Keratinocyte (primary cell): ENCODE measurements around the gene GTF2IRD1. TPM values are rescaled to one million over a fixed set of nuclear protein-coding genes. Genes with fewer than 3 reads are reported as not detected.

Experiments used
- DNase-seq: peaks from one replicate; pipeline ENCODE4 v3.0.0-alpha.2; 2011; ENCODE audit warnings: low read depth, missing footprints, low spot score
- FAIRE-seq: peaks from 2 replicates; lab custom pipeline; 2011; peaks lifted over from hg19 to GRCh38; lab: Jason Lieb, UNC
- H2AFZ ChIP-seq: 2 replicates; pipeline ENCODE4 v1.6.0; 2012; ENCODE audit warnings: low read length, control low read depth, inconsistent platforms; ENCODE audit not compliant: control insufficient read depth
- H3K27ac ChIP-seq: 2 replicates; pipeline ENCODE4 v1.5.1; 2011; ENCODE audit warnings: low read length; ENCODE audit not compliant: control insufficient read depth, insufficient read depth
- H3K27me3 ChIP-seq: 3 replicates; pipeline ENCODE4 v1.6.0; 2011; ENCODE audit warnings: low read length; ENCODE audit not compliant: control insufficient read depth, insufficient read depth; ENCODE audit errors: extremely low read depth
- H3K36me3 ChIP-seq, 2 experiments: 2 replicates in 1 of 2; 3 replicates in 1 of 2; pipeline ENCODE4 v1.5.1; 2011; ENCODE audit warnings: low read length in 2 of 2, mild to moderate bottlenecking in 1 of 2; ENCODE audit not compliant: control insufficient read depth in 2 of 2, insufficient read depth in 2 of 2; ENCODE audit errors: extremely low read depth in 1 of 2
- H3K4me1 ChIP-seq: 3 replicates; pipeline ENCODE4 v1.5.1; 2011; ENCODE audit warnings: low read length; ENCODE audit not compliant: control insufficient read depth, insufficient read depth; ENCODE audit errors: extremely low read depth
- H3K4me2 ChIP-seq: 3 replicates; pipeline ENCODE4 v1.6.0; 2011; ENCODE audit warnings: low read depth, low read length; ENCODE audit not compliant: control insufficient read depth, insufficient read depth; ENCODE audit errors: extremely low read depth
- H3K4me3 ChIP-seq, 3 experiments: fragments of 200-600 bp in 1 of 3; sonication (generic) in 1 of 3; 2 replicates in 2 of 3; 3 replicates in 1 of 3; pipeline ENCODE4 v1.5.1; 2011 to 2016; ENCODE audit warnings: low read length in 3 of 3, mild to moderate bottlenecking in 3 of 3, control low read depth in 2 of 3, inconsistent platforms in 1 of 3, low read depth in 1 of 3, mixed read lengths in 1 of 3, mixed run types in 1 of 3, moderate library complexity in 1 of 3; ENCODE audit not compliant: control insufficient read depth in 2 of 3, insufficient read depth in 2 of 3; ENCODE audit errors: extremely low read depth in 1 of 3
- H3K79me2 ChIP-seq: 2 replicates; pipeline ENCODE4 v1.6.0; 2012; ENCODE audit warnings: low read length; ENCODE audit not compliant: control insufficient read depth, insufficient read depth
- H3K9ac ChIP-seq: 3 replicates; pipeline ENCODE4 v1.6.0; 2011; ENCODE audit warnings: low read length; ENCODE audit not compliant: control insufficient read depth, insufficient read depth; ENCODE audit errors: extremely low read depth
- H3K9me1 ChIP-seq: 3 replicates; pipeline ENCODE4 v1.6.0; 2011; ENCODE audit warnings: low read length; ENCODE audit not compliant: control insufficient read depth, insufficient read depth; ENCODE audit errors: extremely low read depth
- H3K9me3 ChIP-seq: 2 replicates; pipeline ENCODE4 v1.5.1; 2012; ENCODE audit warnings: low read depth, low read length; ENCODE audit not compliant: control insufficient read depth
- H4K20me1 ChIP-seq: 3 replicates; pipeline ENCODE4 v1.6.0; 2011; ENCODE audit warnings: low read length; ENCODE audit not compliant: control insufficient read depth, insufficient read depth; ENCODE audit errors: extremely low read depth
- CTCF ChIP-seq, 3 experiments: IDR thresholded peaks in 1 of 3; conservative IDR thresholded peaks in 1 of 3; optimal IDR thresholded peaks in 1 of 3; 2 replicates in 2 of 3; 3 replicates in 1 of 3; pipeline versions ENCODE3 to v1.5.1; 2011; ENCODE audit warnings: low read length in 3 of 3, mild to moderate bottlenecking in 3 of 3, moderate library complexity in 2 of 3, control low read depth in 1 of 3, inconsistent platforms in 1 of 3; ENCODE audit not compliant: insufficient read depth in 2 of 3; ENCODE audit errors: extremely low read depth in 1 of 3
- EZH2 ChIP-seq: IDR thresholded peaks from one replicate; pipeline ENCODE4 v1.6.1; 2012; ENCODE audit warnings: inconsistent platforms, mild to moderate bottlenecking, low read length, moderate library complexity
- dilution Hi-C: fragments of 300-500 bp; cut with MboI; formaldehyde crosslinking; loops from one replicate; pipeline ENCODE4 v1.7.0; 2020; ENCODE audit warnings: low sequenced_read_pairs; ENCODE audit not compliant: extremely low pct_ligation_motif_present
- polyA plus RNA-seq, 5 experiments: library from polyadenylated mRNA; depleted of rRNA in 3 of 5; stranded (reverse) in 3 of 5; stranded (forward) in 1 of 5; unstranded in 1 of 5; fragments of >200 nt; gene quantifications; 1 replicate in 1 of 5; 2 replicates in 3 of 5; 3 replicates in 1 of 5; pipeline versions ENCODE4 v1.2.1 to v1.2.3, GENCODE V29; 2011 to 2012; ENCODE audit warnings: missing spikeins in 2 of 5, low read depth in 1 of 5, low replicate concordance in 1 of 5

GTF2IRD1 gene
- polyA plus RNA-seq, 1 donor (not counting 4 experiments of a cell fraction or from before 2014, with no cell fraction given) = 19.4 TPM

- dilution Hi-C loops = no loop called here
- no peak overlapping the region for H2AFZ ChIP-seq
- no peak overlapping the region for H3K9ac ChIP-seq
- peaks cover 5% of the 10 kb centered on the region in 2 experiments for H3K36me3 ChIP-seq
- no peaks in the 10 kb centered on the region for H3K9me3 ChIP-seq
- DNase-seq = no peak
- TF ChIP-seq CTCF (optimal IDR thresholded peaks at IDR 0.05 in 1 of 3, IDR thresholded peaks at IDR 0.05 in 1 of 3, conservative IDR thresholded peaks at IDR 0.05 in 1 of 3; ENCODE audit: extremely low read depth in 1 of 3, insufficient read depth in 2 of 3, low read length in 3 of 3) (no peak), EZH2 (no peak)
- H3K4me3 ChIP-seq = no peak overlapping the region
- no peak for FAIRE-seq
- no peaks in the 10 kb centered on the region for H3K4me1 ChIP-seq
- no peak overlapping the region for H3K4me2 ChIP-seq
- H3K79me2 ChIP-seq = peaks cover 10% of the 10 kb centered on the region
- H3K27me3 ChIP-seq = no peaks in the 10 kb centered on the region
- no peak overlapping the region for H3K27ac ChIP-seq
- H3K9me1 ChIP-seq = peaks cover 2% of the 10 kb centered on the region
- peaks cover 3% of the 10 kb centered on the region for H4K20me1 ChIP-seq
Observed at GRCh38 chr7:74502216-74502891, 48.6 kb downstream of the GTF2IRD1 start.

GRCh38 chr7:74503061-74503460 lies 49.4 kb downstream of the GTF2IRD1 start:
- Histone ChIP-seq H4K20me1 (peaks cover 3% of the 10 kb centered on the region), H3K9me3 (no peaks in the 10 kb centered on the region), H3K79me2 (peaks cover 10% of the 10 kb centered on the region), H3K36me3 (peaks cover 6 to 7% of the 10 kb centered on the region in 2 experiments), H3K4me1 (no peaks in the 10 kb centered on the region), H3K27me3 (no peaks in the 10 kb centered on the region), H3K4me2 (no peak overlapping the region), H3K27ac (no peak overlapping the region), H3K9me1 (peaks cover 2% of the 10 kb centered on the region), H3K9ac (no peak overlapping the region), H2AFZ (no peak overlapping the region), H3K4me3 (no peak overlapping the region)
- DNase-seq = no peak
- no peak for FAIRE-seq
- dilution Hi-C loops = no loop called here
- TF ChIP-seq CTCF (optimal IDR thresholded peaks at IDR 0.05 in 1 of 3, IDR thresholded peaks at IDR 0.05 in 1 of 3, conservative IDR thresholded peaks at IDR 0.05 in 1 of 3; ENCODE audit: extremely low read depth in 1 of 3, insufficient read depth in 2 of 3, low read length in 3 of 3) (no peak), EZH2 (no peak)
